A549 (cell line): ENCODE measurements around the gene DUSP10. TPM values are rescaled to one million over a fixed set of nuclear protein-coding genes. Genes with fewer than 3 reads are reported as not detected.

ENCODE experiments used
- ATAC-seq, 2 experiments: fragments of 200-7000 bp in 1 of 2; fragments of >200 bp in 1 of 2; cut with Nextera tagmentation in 1 of 2; cut with Tn5 transposase in 1 of 2; 3 replicates each; pipeline versions ENCODE4 v1.8.0 to v1.9.1; 2018 to 2020; ENCODE audit warnings: mild to moderate bottlenecking in 1 of 2, moderate library complexity in 1 of 2
- CTCF ChIA-PET: fragments of 300-600 bp; sonication (Branson Sonifier 250); formaldehyde crosslinking; extraction: SDS; loops from one replicate; lab custom pipeline; 2021; ENCODE audit warnings: antibody characterized with exemption, inconsistent platforms; lab: Yijun Ruan, JAX
- POLR2A ChIA-PET: fragments of 350-600 bp; formaldehyde crosslinking; extraction: SDS; loops from one replicate; lab custom pipeline; 2021; ENCODE audit warnings: antibody characterized with exemption, inconsistent platforms; lab: Yijun Ruan, JAX
- DNase-seq, 2 experiments: peaks; one replicate each; pipeline versions ENCODE4 v3.0.0 to v3.0.0-alpha.2; 2011 to 2016; ENCODE audit warnings: low read depth in 1 of 2, low spot score in 1 of 2
- FAIRE-seq: peaks from 2 replicates; lab custom pipeline; 2011; peaks lifted over from hg19 to GRCh38; lab: Jason Lieb, UNC
- H3K27ac ChIP-seq, 2 experiments: fragments of >200 bp; sonication (Bioruptor Twin); formaldehyde crosslinking; 3 replicates each; pipeline ENCODE4 v1.5.1; 2016 to 2017
- H3K4me1 ChIP-seq: fragments of >200 bp; sonication (Bioruptor Twin); formaldehyde crosslinking; 3 replicates; pipeline ENCODE4 v1.6.1; 2016
- H3K4me2 ChIP-seq: fragments of >200 bp; sonication (Bioruptor Twin); formaldehyde crosslinking; 3 replicates; pipeline ENCODE4 v1.6.1; 2016
- H3K4me3 ChIP-seq: fragments of >200 bp; sonication (Bioruptor Twin); formaldehyde crosslinking; 3 replicates; pipeline ENCODE4 v1.5.1; 2016
- H3K9me3 ChIP-seq: fragments of >200 bp; sonication (Bioruptor Twin); formaldehyde crosslinking; 3 replicates; pipeline ENCODE4 v1.6.1; 2016
- ATOH8 ChIP-seq: fragments of 250-450 bp; sonication (Bioruptor Pico); IDR thresholded peaks from 2 replicates; pipeline ENCODE4 v1.5.0; 2020; ENCODE audit warnings: low read depth, mild to moderate bottlenecking, moderate library complexity
- BHLHE40 ChIP-seq: IDR thresholded peaks from 2 replicates; pipeline ENCODE4 v1.6.1; 2012; ENCODE audit warnings: low read depth, low read length, inconsistent platforms
- CBX8 ChIP-seq: fragments of 200-600 bp; sonication (generic); IDR thresholded peaks from 2 replicates; pipeline ENCODE4 v1.6.1; 2016
- CEBPB ChIP-seq, 2 experiments: fragments of >200 bp in 1 of 2; sonication (Bioruptor Twin) in 1 of 2; formaldehyde crosslinking in 1 of 2; IDR thresholded peaks; 2 replicates each; pipeline ENCODE4 v1.6.1; 2012 to 2016
- CHD2 ChIP-seq: fragments of 150-350 bp; IDR thresholded peaks from 2 replicates; pipeline ENCODE4 v1.6.1; 2014; ENCODE audit warnings: low read length; ENCODE audit not compliant: partially characterized antibody
- CHD4 ChIP-seq: fragments of 200-600 bp; sonication (generic); IDR thresholded peaks from 2 replicates; pipeline ENCODE4 v1.6.1; 2016; ENCODE audit warnings: antibody characterized with exemption, mild to moderate bottlenecking, borderline replicate concordance
- ELK1 ChIP-seq: fragments of 150-350 bp; IDR thresholded peaks from 2 replicates; pipeline ENCODE4 v1.6.1; 2014; ENCODE audit warnings: low read depth, mild to moderate bottlenecking, low read length
- FOSL2 ChIP-seq, 2 experiments: fragments of 450-650 bp in 1 of 2; fragments of >200 bp in 1 of 2; sonication (Bioruptor Twin) in 1 of 2; formaldehyde crosslinking; IDR thresholded peaks; 2 replicates each; pipeline versions ENCODE4 v1.5.0 to v1.6.1; 2016 to 2020; ENCODE audit warnings: mild to moderate bottlenecking in 1 of 2, moderate library complexity in 1 of 2
- KDM1A ChIP-seq: fragments of 200-600 bp; sonication (generic); IDR thresholded peaks from 2 replicates; pipeline ENCODE4 v1.6.1; 2016; ENCODE audit warnings: low read depth, mild to moderate bottlenecking
- MAFK ChIP-seq: fragments of 450-650 bp; IDR thresholded peaks from 2 replicates; pipeline ENCODE4 v1.6.1; 2014; ENCODE audit not compliant: partially characterized antibody
- POLR2AphosphoS2 ChIP-seq: conservative IDR thresholded peaks from 2 replicates; pipeline ENCODE4 v1.6.1; 2012; ENCODE audit warnings: low read length, improper control_type of control experiment, inconsistent platforms
- RAD21 ChIP-seq, 2 experiments: fragments of >200 bp in 1 of 2; sonication (Bioruptor Twin) in 1 of 2; formaldehyde crosslinking in 1 of 2; IDR thresholded peaks in 1 of 2; conservative IDR thresholded peaks in 1 of 2; 2 replicates in 1 of 2; 3 replicates in 1 of 2; pipeline ENCODE4 v1.6.1; 2012 to 2018; ENCODE audit warnings: inconsistent platforms in 1 of 2
- RARB ChIP-seq: fragments of 250-450 bp; sonication (Bioruptor Pico); IDR thresholded peaks from 2 replicates; pipeline ENCODE4 v1.8.0; 2021; ENCODE audit warnings: mild to moderate bottlenecking, moderate library complexity
- RFX5 ChIP-seq: fragments of 450-650 bp; IDR thresholded peaks from 2 replicates; pipeline ENCODE4 v1.7.1; 2014; ENCODE audit warnings: antibody characterized with exemption, mild to moderate bottlenecking, moderate library complexity
- RNF2 ChIP-seq: fragments of 200-600 bp; sonication (generic); IDR thresholded peaks from 2 replicates; pipeline ENCODE4 v1.6.1; 2016; ENCODE audit warnings: low read depth, mild to moderate bottlenecking, antibody characterized with exemption, moderate library complexity, borderline replicate concordance
- SMC3 ChIP-seq: fragments of >200 bp; sonication (Bioruptor Twin); formaldehyde crosslinking; IDR thresholded peaks from 3 replicates; pipeline ENCODE4 v1.6.1; 2018; ENCODE audit warnings: inconsistent platforms
- USF2 ChIP-seq: fragments of 450-650 bp; IDR thresholded peaks from 2 replicates; pipeline ENCODE4 v1.6.1; 2014; ENCODE audit warnings: antibody characterized with exemption
- WGBS: methylation state at CpG from one replicate; pipeline ENCODE4 v1.1.6; 2017; ENCODE audit errors: missing lambda C conversion rate; 5-methylcytosine and 5-hydroxymethylcytosine counted together
- polyA plus RNA-seq, 4 experiments: library from polyadenylated mRNA; depleted of rRNA in 3 of 4; stranded (reverse); fragments of >200 nt; fragmentation: RNase III in 1 of 4; extraction: RNeasy Plus Mini Kit Qiagen cat#74134 plus additional on column Dnase treatment in 1 of 4; gene quantifications; 2 replicates in 3 of 4; 3 replicates in 1 of 4; pipeline ENCODE4 v1.2.3, GENCODE V29; 2011 to 2017
- TF ChIP-seq, protein P1 (sequence below): fragments of 200-600 bp; sonication (generic); IDR thresholded peaks from 2 replicates; pipeline ENCODE4 v1.6.1; 2016; ENCODE audit warnings: antibody characterized with exemption, mild to moderate bottlenecking, moderate library complexity
- TF ChIP-seq, protein P2 (sequence below): fragments of >200 bp; sonication (Bioruptor Twin); formaldehyde crosslinking; IDR thresholded peaks from 2 replicates; pipeline ENCODE4 v1.6.1; 2016
- TF ChIP-seq, protein P3 (sequence below): IDR thresholded peaks from 2 replicates; pipeline ENCODE4 v1.6.1; 2012

DUSP10 gene
- polyA plus RNA-seq, 2 of the 4 experiments (the other 2 are of a cell fraction) = 4.8 to 5.2 TPM

DNA sequence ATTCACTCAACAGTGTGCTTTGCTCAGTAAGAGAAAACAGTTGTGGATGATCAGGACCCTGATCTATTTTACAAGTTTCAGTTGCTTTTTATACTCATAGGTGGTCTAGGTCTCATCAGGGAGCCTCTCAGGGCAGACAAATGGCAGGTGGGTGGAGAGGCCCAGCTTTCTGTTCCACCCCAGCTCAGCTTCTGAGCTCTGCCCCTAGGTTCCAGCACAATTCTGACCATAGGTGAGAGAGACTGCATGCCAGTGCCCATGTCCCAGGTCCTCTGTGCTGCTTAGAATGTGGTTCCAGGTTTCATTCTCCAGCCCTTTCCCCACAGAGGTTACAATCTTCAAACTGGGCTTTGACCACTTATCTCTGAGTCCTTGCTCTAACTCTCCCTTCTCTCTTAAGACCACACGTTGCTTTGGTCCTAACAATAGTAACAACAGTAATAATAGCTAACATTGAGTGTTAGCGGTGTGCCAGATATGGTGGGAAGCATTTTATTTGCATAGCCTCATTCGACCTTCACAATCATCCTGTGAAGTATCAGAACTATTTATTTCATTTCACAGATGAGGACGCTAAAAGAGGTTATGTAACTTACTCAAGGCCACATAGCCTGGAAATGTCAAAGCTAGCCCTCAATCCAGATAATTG is 19.6 kb upstream of the DUSP10 start:
- Histone ChIP-seq H3K9me3 (no peaks in the 10 kb centered on the region), H3K4me3 (no peak overlapping the region), H3K4me2 (no peak overlapping the region), H3K27ac (no peak overlapping the region), H3K4me1 (no peaks in the 10 kb centered on the region)
- FAIRE-seq = no peak
- no peak for ATAC-seq
- ChIA-PET CTCF (interaction anchor here (0.5 to 1.5 kb wide), 3 partner anchors 60 to 283 kb away, joined by 3 to 5 read pairs (median 4); no protein-coding TSS in a partner anchor), POLR2A (no interaction called here)
- TF ChIP-seq MAFK (no peak), CHD4 (no peak), ATOH8 (no peak), USF2 (no peak), RNF2 (no peak), CHD2 (no peak), POLR2AphosphoS2 (no peak)
- WGBS = 64% methylated on average over 4 of the region's 4 CpGs
- no peak for DNase-seq

GRCh38 chr1:221760911-221761310 is 19.0 kb upstream of the DUSP10 start:
- H3K4me3 ChIP-seq = no peak overlapping the region
- FAIRE-seq = no peak
- WGBS = 73% methylated on average over 3 of the region's 3 CpGs

More at GRCh38 chr1:221760911-221761310, 19.0 kb upstream of the DUSP10 start:
- H3K4me2 ChIP-seq = no peak overlapping the region
- no peaks in the 10 kb centered on the region for H3K4me1 ChIP-seq
- ChIA-PET CTCF (interaction anchor here (0.5 to 1.5 kb wide), 2 partner anchors 60 to 113 kb away, joined by 3 to 4 read pairs; no protein-coding TSS in a partner anchor), POLR2A (no interaction called here)
- ATAC-seq = no peak
- no peak overlapping the region for H3K27ac ChIP-seq
- no peaks in the 10 kb centered on the region for H3K9me3 ChIP-seq
- no peak for DNase-seq
- TF ChIP-seq SMC3 (no peak), ELK1 (no peak), CEBPB (IDR thresholded peaks at IDR 0.05) (no peak), FOSL2 (IDR thresholded peaks at IDR 0.05) (no peak), FOSL2 (CRISPR knock-in tag; IDR thresholded peaks at IDR 0.05) (no peak), RARB (CRISPR knock-in tag) (no peak), BHLHE40 (no peak), CBX8 (no peak), RFX5 (no peak), KDM1A (no peak), RAD21 (conservative IDR thresholded peaks at IDR 0.05 in 1 of 2, IDR thresholded peaks at IDR 0.05 in 1 of 2) (no peak)
- TF ChIP-seq, protein P1, sequence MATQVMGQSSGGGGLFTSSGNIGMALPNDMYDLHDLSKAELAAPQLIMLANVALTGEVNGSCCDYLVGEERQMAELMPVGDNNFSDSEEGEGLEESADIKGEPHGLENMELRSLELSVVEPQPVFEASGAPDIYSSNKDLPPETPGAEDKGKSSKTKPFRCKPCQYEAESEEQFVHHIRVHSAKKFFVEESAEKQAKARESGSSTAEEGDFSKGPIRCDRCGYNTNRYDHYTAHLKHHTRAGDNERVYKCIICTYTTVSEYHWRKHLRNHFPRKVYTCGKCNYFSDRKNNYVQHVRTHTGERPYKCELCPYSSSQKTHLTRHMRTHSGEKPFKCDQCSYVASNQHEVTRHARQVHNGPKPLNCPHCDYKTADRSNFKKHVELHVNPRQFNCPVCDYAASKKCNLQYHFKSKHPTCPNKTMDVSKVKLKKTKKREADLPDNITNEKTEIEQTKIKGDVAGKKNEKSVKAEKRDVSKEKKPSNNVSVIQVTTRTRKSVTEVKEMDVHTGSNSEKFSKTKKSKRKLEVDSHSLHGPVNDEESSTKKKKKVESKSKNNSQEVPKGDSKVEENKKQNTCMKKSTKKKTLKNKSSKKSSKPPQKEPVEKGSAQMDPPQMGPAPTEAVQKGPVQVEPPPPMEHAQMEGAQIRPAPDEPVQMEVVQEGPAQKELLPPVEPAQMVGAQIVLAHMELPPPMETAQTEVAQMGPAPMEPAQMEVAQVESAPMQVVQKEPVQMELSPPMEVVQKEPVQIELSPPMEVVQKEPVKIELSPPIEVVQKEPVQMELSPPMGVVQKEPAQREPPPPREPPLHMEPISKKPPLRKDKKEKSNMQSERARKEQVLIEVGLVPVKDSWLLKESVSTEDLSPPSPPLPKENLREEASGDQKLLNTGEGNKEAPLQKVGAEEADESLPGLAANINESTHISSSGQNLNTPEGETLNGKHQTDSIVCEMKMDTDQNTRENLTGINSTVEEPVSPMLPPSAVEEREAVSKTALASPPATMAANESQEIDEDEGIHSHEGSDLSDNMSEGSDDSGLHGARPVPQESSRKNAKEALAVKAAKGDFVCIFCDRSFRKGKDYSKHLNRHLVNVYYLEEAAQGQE = no peak
- TF ChIP-seq, protein P2, sequence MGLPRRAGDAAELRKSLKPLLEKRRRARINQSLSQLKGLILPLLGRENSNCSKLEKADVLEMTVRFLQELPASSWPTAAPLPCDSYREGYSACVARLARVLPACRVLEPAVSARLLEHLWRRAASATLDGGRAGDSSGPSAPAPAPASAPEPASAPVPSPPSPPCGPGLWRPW = no peak
- TF ChIP-seq, protein P3, sequence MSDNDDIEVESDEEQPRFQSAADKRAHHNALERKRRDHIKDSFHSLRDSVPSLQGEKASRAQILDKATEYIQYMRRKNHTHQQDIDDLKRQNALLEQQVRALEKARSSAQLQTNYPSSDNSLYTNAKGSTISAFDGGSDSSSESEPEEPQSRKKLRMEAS = no peak
